Cerebellar nuclear complex (tissue), 1 donor: ENCODE results near the gene ZNF677.
"Not testable (repeated sequence)": the region's sequence is repeated elsewhere in the genome, so short reads cannot be mapped to it uniquely, and the experiment has no call there.

Experiments
- DNase-seq, 2 experiments: peaks; one replicate each; lab custom pipeline; 2025; lab: John Stamatoyannopoulos, UW

The ZNF677 gene

DNA sequence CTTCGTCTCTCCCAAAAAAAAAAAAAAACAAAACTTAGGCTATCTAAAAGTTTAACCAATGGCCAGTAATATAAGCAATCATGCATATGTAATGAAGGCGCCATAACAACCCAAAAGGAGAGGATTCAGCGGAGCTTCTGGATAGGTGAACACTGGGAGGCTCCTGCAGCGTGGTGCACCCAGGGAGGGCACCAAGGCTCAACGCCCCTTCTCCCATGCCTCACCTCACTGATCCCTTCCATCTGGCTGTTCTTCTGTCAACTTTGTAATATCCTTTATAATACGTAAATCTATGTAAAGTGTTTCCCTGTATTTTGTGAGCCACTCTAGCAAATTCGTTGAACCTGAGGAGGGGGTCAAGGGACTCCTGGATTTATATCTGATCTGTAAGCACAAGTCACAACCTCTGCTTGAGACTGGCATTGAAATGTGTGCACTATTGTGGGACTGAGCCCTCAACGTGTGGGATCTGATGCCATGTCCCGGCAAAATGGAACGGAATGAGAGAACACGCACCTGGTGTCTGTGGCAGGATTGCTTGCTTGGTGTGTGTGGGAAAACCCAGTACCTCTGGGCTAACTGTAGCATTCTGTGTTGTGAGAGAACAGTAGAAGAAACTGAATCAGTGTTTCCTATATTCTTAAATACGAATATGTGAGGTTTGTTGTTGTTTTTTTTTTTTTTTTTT lies 61.0 kb downstream of the ZNF677 start:
- no peak for DNase-seq

GRCh38 chr19:53192771-53193534 lies 61.7 kb downstream of the ZNF677 start, which contains the start of gene ZNF665:
ZNF665 (minus strand) TSS chr19:53193358; CDS start chr19:53182898, 10,460 bp downstream.
- DNase-seq, result peak in 1 of 2 experiments; percentile 66

GRCh38 chr19:53190253-53190652 lies 64.4 kb downstream of the ZNF677 start:
- DNase-seq, result no peak

DNA sequence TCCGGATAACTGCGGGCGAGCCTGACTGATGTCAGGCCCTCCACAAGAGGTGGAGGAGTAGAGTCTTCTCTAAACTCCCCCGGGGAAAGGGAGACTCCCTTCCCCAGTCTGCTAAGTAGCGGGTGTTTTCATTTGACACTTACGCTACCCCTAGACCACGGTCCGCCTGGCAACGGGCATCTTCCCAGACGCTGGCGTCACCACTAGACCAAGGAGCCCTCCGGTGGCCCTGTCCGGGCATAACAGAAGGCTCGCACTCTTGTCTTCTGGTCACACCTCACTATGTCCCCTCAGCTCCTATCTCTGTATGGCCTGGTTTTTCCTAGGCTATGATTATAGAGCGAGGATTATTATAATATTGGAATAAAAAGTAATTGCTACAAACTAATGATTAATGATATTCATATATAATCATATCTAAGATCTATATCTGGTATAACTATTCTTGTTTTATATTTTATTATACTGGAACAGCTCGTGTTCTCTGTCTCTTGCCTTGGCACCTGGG lies 64.9 kb downstream of the ZNF677 start:
- not testable (repeated sequence) for DNase-seq
